Endodermal cell (in vitro differentiated cells): Measurements from ENCODE around the gene COPZ1. TPM values are rescaled to one million over a fixed set of nuclear protein-coding genes. Genes with fewer than 3 reads are reported as not detected.

Source experiments
- DNase-seq: peaks from one replicate; pipeline ENCODE4 v3.0.0-alpha.2; 2017
- H3K27ac ChIP-seq: 2 replicates; pipeline ENCODE4 v1.5.1; 2013; ENCODE audit warnings: mild to moderate bottlenecking, low read depth, low read length, moderate library complexity
- H3K27me3 ChIP-seq: 2 replicates; pipeline ENCODE4 v1.6.1; 2013; ENCODE audit warnings: mild to moderate bottlenecking, low read length, moderate library complexity; ENCODE audit not compliant: insufficient read depth, control insufficient read depth, poor library complexity, severe bottlenecking
- H3K36me3 ChIP-seq: 2 replicates; pipeline ENCODE4 v1.7.0; 2013; ENCODE audit warnings: mild to moderate bottlenecking, low read length, moderate library complexity; ENCODE audit not compliant: control insufficient read depth, insufficient read depth
- H3K4me1 ChIP-seq: one replicate; pipeline ENCODE4 v1.7.0; 2013; ENCODE audit warnings: low read length; ENCODE audit not compliant: control insufficient read depth, insufficient read depth
- H3K4me3 ChIP-seq: 2 replicates; pipeline ENCODE4 v1.5.1; 2013; ENCODE audit warnings: mild to moderate bottlenecking, low read length, moderate library complexity
- H3K9ac ChIP-seq: 2 replicates; pipeline ENCODE4 v1.6.1; 2013; ENCODE audit warnings: mild to moderate bottlenecking, low read length, moderate library complexity; ENCODE audit not compliant: poor library complexity, severe bottlenecking; ENCODE audit errors: extremely low read depth
- H3K9me3 ChIP-seq: 2 replicates; pipeline ENCODE4 v1.6.1; 2013; ENCODE audit warnings: mild to moderate bottlenecking, low read length, moderate library complexity; ENCODE audit not compliant: control insufficient read depth
- H3K27ac Mint-ChIP-seq: 2 replicates; pipeline ENCODE4 v1.8.0; 2020; ENCODE audit warnings: mixed read lengths
- H3K27me3 Mint-ChIP-seq: 2 replicates; pipeline ENCODE4 v1.8.0; 2021; ENCODE audit warnings: mild to moderate bottlenecking, mixed read lengths; ENCODE audit not compliant: insufficient read depth
- H3K36me3 Mint-ChIP-seq: 2 replicates; pipeline ENCODE4 v1.8.0; 2020; ENCODE audit warnings: low read depth, mixed read lengths
- H3K4me1 Mint-ChIP-seq: 2 replicates; pipeline ENCODE4 v1.8.0; 2020; ENCODE audit warnings: mixed read lengths
- H3K4me3 Mint-ChIP-seq: 2 replicates; pipeline ENCODE4 v1.8.0; 2020; ENCODE audit warnings: mild to moderate bottlenecking, moderate library complexity, mixed read lengths
- H3K9me3 Mint-ChIP-seq: 2 replicates; pipeline ENCODE4 v1.8.0; 2020; ENCODE audit warnings: mild to moderate bottlenecking, mixed read lengths
- WGBS, 2 experiments: methylation state at CpG; one replicate each; pipeline versions ENCODE4 v1.1.5 to v1.1.7; 2013; ENCODE audit warnings: missing lambda C conversion rate in 2 of 2, mixed read lengths in 1 of 2; ENCODE audit not compliant: insufficient coverage in 1 of 2, insufficient read length in 1 of 2; 5-methylcytosine and 5-hydroxymethylcytosine counted together
- total RNA-seq, 2 donors: library from RNA; stranded (reverse); fragmentation: NEBNext Ultra II Directional in 1 of 2; extraction: Animal tissue kit (Norgen Biotek cat#: 25700) in 1 of 2; gene quantifications; 2 replicates in 1 of 2; 3 replicates in 1 of 2; pipeline ENCODE4 v1.2.1, GENCODE V29; 2021
- TF ChIP-seq, protein P1 (sequence below): fragments of 200-600 bp; sonication (generic); conservative IDR thresholded peaks from 2 replicates; pipeline ENCODE4 v1.5.0; 2021; ENCODE audit warnings: antibody characterized with exemption, mild to moderate bottlenecking

Gene COPZ1
- total RNA-seq, 2 donors from 2014 or later, result 153 to 183 TPM

DNA sequence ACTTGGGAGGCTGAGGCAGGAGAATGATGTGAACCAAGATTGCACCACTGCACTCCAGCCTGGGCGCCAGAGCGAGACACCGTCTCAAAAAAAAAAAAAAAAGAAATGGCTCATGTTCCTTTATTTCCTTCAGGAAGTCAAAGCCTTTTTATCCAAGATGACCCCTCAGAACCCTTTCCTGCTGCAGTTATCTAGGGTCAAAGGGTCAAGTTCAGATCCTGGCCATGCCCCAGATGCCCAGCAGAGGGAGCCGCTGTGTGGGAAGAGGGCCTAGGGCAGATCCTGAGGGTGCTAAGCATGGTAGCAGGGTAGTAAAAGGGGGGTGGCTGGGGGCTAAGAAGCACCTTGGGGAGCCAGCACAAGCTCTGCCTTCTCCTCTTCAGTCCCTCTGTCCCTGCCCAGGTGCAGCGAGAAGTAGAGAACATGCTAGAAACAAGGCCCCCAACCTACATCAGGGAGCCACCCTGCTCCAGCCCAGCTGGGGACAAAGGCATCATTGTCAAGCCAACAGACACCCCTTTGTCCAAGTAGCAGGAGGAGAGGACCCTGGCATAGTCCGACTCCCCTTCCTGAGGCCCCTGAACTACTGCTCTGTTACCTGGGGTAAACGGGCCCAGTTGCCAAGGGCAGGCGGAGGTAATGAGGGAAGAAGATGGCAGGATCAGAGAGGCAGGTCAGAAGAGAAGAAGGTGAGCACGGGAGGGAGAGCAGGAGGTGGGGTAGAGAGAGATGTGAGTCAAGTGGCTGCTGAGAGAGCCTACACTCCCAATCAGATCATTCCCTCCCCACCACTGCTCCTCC lies 30.6 kb upstream of the COPZ1 start:
- H3K9me3 Mint-ChIP-seq, result no peaks in the 10 kb centered on the region
- no peak overlapping the region for H3K4me3 ChIP-seq
- peaks cover 7% of the 10 kb centered on the region for H3K4me1 ChIP-seq
- H3K9ac ChIP-seq, result no peak overlapping the region
- H3K27me3 Mint-ChIP-seq, result peaks cover 4% of the 10 kb centered on the region
- TF ChIP-seq, protein P1, sequence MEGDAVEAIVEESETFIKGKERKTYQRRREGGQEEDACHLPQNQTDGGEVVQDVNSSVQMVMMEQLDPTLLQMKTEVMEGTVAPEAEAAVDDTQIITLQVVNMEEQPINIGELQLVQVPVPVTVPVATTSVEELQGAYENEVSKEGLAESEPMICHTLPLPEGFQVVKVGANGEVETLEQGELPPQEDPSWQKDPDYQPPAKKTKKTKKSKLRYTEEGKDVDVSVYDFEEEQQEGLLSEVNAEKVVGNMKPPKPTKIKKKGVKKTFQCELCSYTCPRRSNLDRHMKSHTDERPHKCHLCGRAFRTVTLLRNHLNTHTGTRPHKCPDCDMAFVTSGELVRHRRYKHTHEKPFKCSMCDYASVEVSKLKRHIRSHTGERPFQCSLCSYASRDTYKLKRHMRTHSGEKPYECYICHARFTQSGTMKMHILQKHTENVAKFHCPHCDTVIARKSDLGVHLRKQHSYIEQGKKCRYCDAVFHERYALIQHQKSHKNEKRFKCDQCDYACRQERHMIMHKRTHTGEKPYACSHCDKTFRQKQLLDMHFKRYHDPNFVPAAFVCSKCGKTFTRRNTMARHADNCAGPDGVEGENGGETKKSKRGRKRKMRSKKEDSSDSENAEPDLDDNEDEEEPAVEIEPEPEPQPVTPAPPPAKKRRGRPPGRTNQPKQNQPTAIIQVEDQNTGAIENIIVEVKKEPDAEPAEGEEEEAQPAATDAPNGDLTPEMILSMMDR, result peak; percentile 91
- no peaks in the 10 kb centered on the region for H3K36me3 Mint-ChIP-seq
- WGBS, 2 experiments, result 79 to 92% methylated on average over 5 to 8 of the region's 9 CpGs
- H3K27ac ChIP-seq, result no peak overlapping the region
- no peak overlapping the region for H3K4me3 Mint-ChIP-seq
- no peak overlapping the region for H3K27ac Mint-ChIP-seq
- DNase-seq, result peak; percentile 97
- no peaks in the 10 kb centered on the region for H3K36me3 ChIP-seq
- no peaks in the 10 kb centered on the region for H3K27me3 ChIP-seq
- H3K4me1 Mint-ChIP-seq, result peaks cover 16% of the 10 kb centered on the region
- no peaks in the 10 kb centered on the region for H3K9me3 ChIP-seq

DNA sequence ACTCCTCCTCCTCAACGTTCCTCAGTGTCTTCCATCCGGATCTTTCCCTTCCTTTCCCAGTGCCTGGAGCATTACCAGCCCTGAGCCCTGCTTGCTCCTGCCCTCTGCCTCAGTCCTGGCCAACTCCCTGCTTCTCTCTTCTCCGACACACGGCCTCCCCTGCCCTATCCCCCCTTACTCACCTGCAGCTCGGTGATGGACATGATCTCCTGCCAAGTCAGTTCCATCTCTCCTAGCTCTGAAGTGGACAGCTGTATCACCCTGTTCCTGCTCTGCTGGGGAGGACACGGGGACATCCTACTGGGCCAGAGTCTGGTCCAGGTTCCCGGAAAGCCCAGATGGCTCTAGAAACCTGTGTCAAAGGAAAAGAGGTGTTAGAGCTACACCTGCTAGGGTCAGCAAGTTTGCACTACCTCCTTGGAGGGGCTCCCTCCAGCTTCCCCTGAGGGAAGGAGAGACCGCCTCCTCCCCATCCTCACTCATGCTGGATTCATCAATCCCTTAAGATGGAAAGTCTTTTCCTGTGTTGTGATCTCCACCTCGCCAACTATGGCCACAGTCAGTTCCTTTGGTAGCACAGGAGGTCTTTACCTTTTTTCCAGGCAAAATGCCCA lies 29.9 kb upstream of the COPZ1 start:
- peak overlapping the region; percentile 29 for H3K27ac Mint-ChIP-seq
- peaks cover 23% of the 10 kb centered on the region for H3K4me1 Mint-ChIP-seq
- no peaks in the 10 kb centered on the region for H3K36me3 Mint-ChIP-seq
- Histone ChIP-seq H3K9me3 (no peaks in the 10 kb centered on the region), H3K9ac (no peak overlapping the region), H3K4me3 (no peak overlapping the region), H3K27ac (no peak overlapping the region), H3K27me3 (no peaks in the 10 kb centered on the region), H3K36me3 (no peaks in the 10 kb centered on the region), H3K4me1 (peaks cover 7% of the 10 kb centered on the region)
- TF ChIP-seq, protein P1, result no peak
- peaks cover 10% of the 10 kb centered on the region for H3K27me3 Mint-ChIP-seq
- WGBS, 2 experiments, result 83 to 91% methylated on average over 6 to 9 of the region's 9 CpGs
- H3K4me3 Mint-ChIP-seq, result no peak overlapping the region
- H3K9me3 Mint-ChIP-seq, result no peaks in the 10 kb centered on the region
- DNase-seq, result no peak

DNA sequence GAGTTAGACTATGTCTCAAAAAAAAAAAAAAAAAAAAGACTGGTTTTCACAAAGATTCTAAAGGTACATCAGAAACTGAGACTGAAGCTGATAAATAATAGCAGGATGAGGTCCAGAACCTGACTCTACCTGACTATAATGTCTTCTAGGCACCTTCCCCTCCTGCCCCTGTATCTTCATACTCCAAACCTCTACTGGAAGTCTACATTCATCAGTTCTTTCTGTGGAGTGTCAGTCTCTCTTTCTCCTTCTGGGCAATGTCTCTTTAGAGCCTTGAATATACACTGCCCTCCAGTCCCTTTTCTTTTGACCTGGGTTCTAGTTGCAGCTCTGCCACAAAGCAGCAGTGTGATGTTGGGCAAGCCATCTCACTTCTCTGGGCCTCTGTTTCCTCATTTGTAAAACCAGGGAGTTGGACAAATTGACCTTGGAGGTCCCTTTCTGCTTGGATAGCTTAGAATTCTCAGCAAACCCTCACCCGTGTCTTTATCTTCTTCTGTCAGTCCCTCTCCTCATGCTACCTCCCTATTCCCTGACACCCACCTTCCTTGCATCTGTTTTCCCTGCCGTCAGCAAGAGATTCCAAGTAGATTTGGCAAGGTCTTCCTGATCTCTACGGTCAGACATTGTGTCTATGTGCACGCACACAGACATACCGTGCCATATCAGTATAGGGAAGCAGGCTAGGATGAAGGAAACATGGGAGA lies 28.4 kb upstream of the COPZ1 start:
- no peaks in the 10 kb centered on the region for H3K9me3 ChIP-seq
- Mint-ChIP-seq H3K4me3 (no peak overlapping the region), H3K27me3 (peaks cover 13% of the 10 kb centered on the region), H3K9me3 (no peaks in the 10 kb centered on the region), H3K27ac (no peak overlapping the region), H3K4me1 (peaks cover 38% of the 10 kb centered on the region), H3K36me3 (no peaks in the 10 kb centered on the region)
- no peak for DNase-seq
- no peak overlapping the region for H3K27ac ChIP-seq
- H3K36me3 ChIP-seq, result no peaks in the 10 kb centered on the region
- H3K4me1 ChIP-seq, result peaks cover 18% of the 10 kb centered on the region
- TF ChIP-seq, protein P1, result no peak
- WGBS, 2 experiments, result 92 to 100% methylated on average over 4 to 5 of the region's 5 CpGs
- no peak overlapping the region for H3K9ac ChIP-seq
- no peaks in the 10 kb centered on the region for H3K27me3 ChIP-seq
- no peak overlapping the region for H3K4me3 ChIP-seq
